Measurements from ENCODE around the gene RAPGEF6. TPM values are rescaled to one million over a fixed set of nuclear protein-coding genes. Genes with fewer than 3 reads are reported as not detected.
A peak's percentile ranks its signal among the peaks of the same experiment; 100 is the strongest.

The RAPGEF6 gene
- total and polyA plus RNA-seq, 9 of the 15 experiments (the other 6 are each of a cell fraction or from before 2014, with no cell fraction given), result 2.7 to 23.4 (median 12.7) TPM

DNA sequence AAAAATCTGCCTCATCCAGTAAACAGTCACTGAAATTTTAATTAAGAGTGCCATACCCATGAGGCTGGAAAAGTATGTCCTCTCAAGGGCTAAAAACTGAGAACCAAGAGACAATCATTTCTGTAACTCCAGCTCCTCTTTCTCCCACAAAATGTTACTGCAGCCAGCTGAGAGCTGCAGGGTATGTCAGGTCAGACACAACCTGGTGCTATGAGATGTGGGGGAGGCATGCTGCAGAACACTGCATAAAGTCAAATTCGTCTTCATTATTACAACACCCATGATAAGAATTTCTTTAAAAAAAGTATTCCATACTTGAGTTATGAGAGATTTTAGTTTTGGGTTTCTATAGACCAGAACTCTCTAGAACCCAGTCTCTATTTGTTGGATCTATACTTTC, 209.0 kb downstream of the RAPGEF6 start:
- ChIA-PET CTCF (ENCODE audit: low intra/inter-chr PET ratio) (interaction anchor here (1.1 kb wide), 1 partner anchor 14 kb away, joined by 6 read pairs; no protein-coding TSS in a partner anchor), POLR2A (interaction anchor here (2.2 kb wide), 1 partner anchor 10 kb away, joined by 9 read pairs; no protein-coding TSS in a partner anchor)
- Histone ChIP-seq H3K9me3 (replicated peaks; ENCODE audit: control insufficient read depth, insufficient read depth, low read depth, low read length) (no peaks in the 10 kb centered on the region), H3K36me3 (ENCODE audit: control insufficient read depth, insufficient read depth, low read length) (peaks cover 61% of the 10 kb centered on the region), H3K9ac (ENCODE audit: insufficient read depth in 1 of 2, low read depth in 2 of 2, low read length in 2 of 2) (no peak overlapping the region), H3K4me1 (replicated peaks in 1 of 2; ENCODE audit: control insufficient read depth in 2 of 2, insufficient read depth in 2 of 2, low read length in 2 of 2) (no peaks in the 10 kb centered on the region), H2AFZ (ENCODE audit: low read depth, low read length) (no peak overlapping the region), H4K20me1 (replicated peaks; ENCODE audit: control insufficient read depth, insufficient read depth, low read length) (no peaks in the 10 kb centered on the region), H3K4me2 (ENCODE audit: insufficient read depth, low read length) (no peak overlapping the region), H3K27me3 (ENCODE audit: control insufficient read depth in 2 of 2, insufficient read depth in 2 of 2, low read length in 2 of 2) (no peaks in the 10 kb centered on the region), H3K9me1 (ENCODE audit: control insufficient read depth, insufficient read depth, low read length) (no peaks in the 10 kb centered on the region), H3K4me3 (no peak overlapping the region), H3K27ac (ENCODE audit: extremely low read depth, low read depth, low read length) (no peak overlapping the region), H3K79me2 (ENCODE audit: control insufficient read depth, insufficient read depth, low read length) (no peaks in the 10 kb centered on the region)
- DNase-seq (ENCODE audit: extremely low read depth in 1 of 4, low spot score in 3 of 4) (no peak), FAIRE-seq (peak; percentile 32), ATAC-seq (no peak)
- intact Hi-C loops (cut with micrococcal nuclease) (loop anchor here (10.0 kb wide), 1 partner anchor 379 kb away; no protein-coding TSS in a partner anchor), in situ Hi-C loops (cut with MboI) (loop anchor here (25.0 kb wide), 1 partner anchor 586 kb away; the partner anchor contains the start of gene ACSL6)
- BruUV-seq (replicated peaks), result no TSS peak
- 82% methylated on average over 1 of the region's 1 CpG for WGBS (ENCODE audit: insufficient coverage, low coverage, missing lambda C conversion rate)
- TF ChIP-seq YBX1 (IDR thresholded peaks at IDR 0.05) (no peak), CHD2 (IDR thresholded peaks at IDR 0.05; ENCODE audit: low read depth, low read length) (no peak), HNRNPUL1 (IDR thresholded peaks at IDR 0.05; ENCODE audit: low read length) (no peak), COPS2 (conservative IDR thresholded peaks at IDR 0.05) (no peak), ASH1L (IDR thresholded peaks at IDR 0.05; ENCODE audit: borderline replicate concordance, low read depth, partially characterized antibody) (no peak)

DNA sequence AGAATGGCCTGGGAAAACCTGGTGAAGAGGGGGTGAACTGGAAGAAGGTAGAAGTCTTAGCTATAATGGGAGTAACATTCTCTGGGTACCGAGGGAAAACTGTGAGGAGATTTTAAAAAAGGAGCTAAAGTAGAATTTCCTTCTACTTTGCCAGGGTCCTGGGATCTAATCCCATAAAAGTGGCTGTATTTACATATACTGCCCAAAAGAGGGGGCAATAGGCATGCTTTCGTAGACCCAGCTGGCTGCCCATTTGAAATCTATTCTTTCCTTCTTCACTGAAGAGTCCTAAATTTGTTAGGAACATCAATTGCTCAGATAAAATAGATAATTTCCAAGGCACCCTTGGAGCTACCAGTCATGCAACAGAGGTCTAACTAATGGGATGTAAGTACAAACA, 212.0 kb downstream of the RAPGEF6 start:
- in situ Hi-C loops (cut with MboI), result no loop called here
- Histone ChIP-seq H3K36me3 (ENCODE audit: control insufficient read depth, insufficient read depth, low read length) (peaks cover 39% of the 10 kb centered on the region), H3K27ac (ENCODE audit: extremely low read depth, low read depth, low read length) (no peak overlapping the region), H4K20me1 (replicated peaks; ENCODE audit: control insufficient read depth, insufficient read depth, low read length) (no peaks in the 10 kb centered on the region), H3K79me2 (ENCODE audit: control insufficient read depth, insufficient read depth, low read length) (no peaks in the 10 kb centered on the region), H3K9me1 (ENCODE audit: control insufficient read depth, insufficient read depth, low read length) (no peaks in the 10 kb centered on the region), H3K9ac (ENCODE audit: insufficient read depth in 1 of 2, low read depth in 2 of 2, low read length in 2 of 2) (no peak overlapping the region), H3K27me3 (ENCODE audit: control insufficient read depth in 2 of 2, insufficient read depth in 2 of 2, low read length in 2 of 2) (no peaks in the 10 kb centered on the region), H3K9me3 (replicated peaks; ENCODE audit: control insufficient read depth, insufficient read depth, low read depth, low read length) (no peaks in the 10 kb centered on the region), H3K4me3 (no peak overlapping the region), H3K4me1 (replicated peaks in 1 of 2; ENCODE audit: control insufficient read depth in 2 of 2, insufficient read depth in 2 of 2, low read length in 2 of 2) (no peaks in the 10 kb centered on the region), H3K4me2 (ENCODE audit: insufficient read depth, low read length) (no peak overlapping the region), H2AFZ (ENCODE audit: low read depth, low read length) (no peak overlapping the region)
- no TSS peak for BruUV-seq (replicated peaks)
- DNase-seq (ENCODE audit: extremely low read depth in 1 of 4, low spot score in 3 of 4), result peak in 2 of 4 experiments; percentile 20 to 38
- peak; percentile 62 for FAIRE-seq
- WGBS (ENCODE audit: insufficient coverage, low coverage, missing lambda C conversion rate), result 81% methylated on average over 2 of the region's 2 CpGs
- POLR2A ChIA-PET, result interaction anchor here (0.7 to 2.3 kb wide), 4 partner anchors 15 to 71 kb away, joined by 3 to 7 read pairs (median 5); no protein-coding TSS in a partner anchor
- intact Hi-C loops (cut with micrococcal nuclease), result loop anchor here (1.0 to 10.0 kb wide), 3 partner anchors 382 to 640 kb away; no protein-coding TSS in a partner anchor
- CTCF ChIA-PET (ENCODE audit: low intra/inter-chr PET ratio), result interaction anchor here (1.3 to 2.6 kb wide), 2 partner anchors 584 to 641 kb away, joined by 3 to 15 read pairs; no protein-coding TSS in a partner anchor
- peak; percentile 82 for ATAC-seq
- TF ChIP-seq, protein P1, sequence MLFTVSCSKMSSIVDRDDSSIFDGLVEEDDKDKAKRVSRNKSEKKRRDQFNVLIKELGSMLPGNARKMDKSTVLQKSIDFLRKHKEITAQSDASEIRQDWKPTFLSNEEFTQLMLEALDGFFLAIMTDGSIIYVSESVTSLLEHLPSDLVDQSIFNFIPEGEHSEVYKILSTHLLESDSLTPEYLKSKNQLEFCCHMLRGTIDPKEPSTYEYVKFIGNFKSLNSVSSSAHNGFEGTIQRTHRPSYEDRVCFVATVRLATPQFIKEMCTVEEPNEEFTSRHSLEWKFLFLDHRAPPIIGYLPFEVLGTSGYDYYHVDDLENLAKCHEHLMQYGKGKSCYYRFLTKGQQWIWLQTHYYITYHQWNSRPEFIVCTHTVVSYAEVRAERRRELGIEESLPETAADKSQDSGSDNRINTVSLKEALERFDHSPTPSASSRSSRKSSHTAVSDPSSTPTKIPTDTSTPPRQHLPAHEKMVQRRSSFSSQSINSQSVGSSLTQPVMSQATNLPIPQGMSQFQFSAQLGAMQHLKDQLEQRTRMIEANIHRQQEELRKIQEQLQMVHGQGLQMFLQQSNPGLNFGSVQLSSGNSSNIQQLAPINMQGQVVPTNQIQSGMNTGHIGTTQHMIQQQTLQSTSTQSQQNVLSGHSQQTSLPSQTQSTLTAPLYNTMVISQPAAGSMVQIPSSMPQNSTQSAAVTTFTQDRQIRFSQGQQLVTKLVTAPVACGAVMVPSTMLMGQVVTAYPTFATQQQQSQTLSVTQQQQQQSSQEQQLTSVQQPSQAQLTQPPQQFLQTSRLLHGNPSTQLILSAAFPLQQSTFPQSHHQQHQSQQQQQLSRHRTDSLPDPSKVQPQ (CRISPR knock-in tag; IDR thresholded peaks at IDR 0.05; ENCODE audit: borderline replicate concordance), result no peak
- TF ChIP-seq RAD21 (CRISPR knock-in tag; conservative IDR thresholded peaks at IDR 0.05 in 1 of 2, IDR thresholded peaks at IDR 0.05 in 1 of 2), result peak; percentile 8 to 71; a peak in 2 of 4 replicates
- TF ChIP-seq SMC3 (conservative IDR thresholded peaks at IDR 0.05; ENCODE audit: insufficient read depth, low read depth, low read length), result 0 out of 2 replicates have a peak, but pooled peaks have one; percentile 17
- TF ChIP-seq, protein P2, sequence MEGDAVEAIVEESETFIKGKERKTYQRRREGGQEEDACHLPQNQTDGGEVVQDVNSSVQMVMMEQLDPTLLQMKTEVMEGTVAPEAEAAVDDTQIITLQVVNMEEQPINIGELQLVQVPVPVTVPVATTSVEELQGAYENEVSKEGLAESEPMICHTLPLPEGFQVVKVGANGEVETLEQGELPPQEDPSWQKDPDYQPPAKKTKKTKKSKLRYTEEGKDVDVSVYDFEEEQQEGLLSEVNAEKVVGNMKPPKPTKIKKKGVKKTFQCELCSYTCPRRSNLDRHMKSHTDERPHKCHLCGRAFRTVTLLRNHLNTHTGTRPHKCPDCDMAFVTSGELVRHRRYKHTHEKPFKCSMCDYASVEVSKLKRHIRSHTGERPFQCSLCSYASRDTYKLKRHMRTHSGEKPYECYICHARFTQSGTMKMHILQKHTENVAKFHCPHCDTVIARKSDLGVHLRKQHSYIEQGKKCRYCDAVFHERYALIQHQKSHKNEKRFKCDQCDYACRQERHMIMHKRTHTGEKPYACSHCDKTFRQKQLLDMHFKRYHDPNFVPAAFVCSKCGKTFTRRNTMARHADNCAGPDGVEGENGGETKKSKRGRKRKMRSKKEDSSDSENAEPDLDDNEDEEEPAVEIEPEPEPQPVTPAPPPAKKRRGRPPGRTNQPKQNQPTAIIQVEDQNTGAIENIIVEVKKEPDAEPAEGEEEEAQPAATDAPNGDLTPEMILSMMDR (IDR thresholded peaks at IDR 0.05 in 2 of 3, conservative IDR thresholded peaks at IDR 0.05 in 1 of 3; ENCODE audit: insufficient read depth in 2 of 3, low read depth in 1 of 3, low read length in 3 of 3), result peak; percentile 44 to 67 (median 64); a peak in 5 of 6 replicates

Measured in K562 (cell line).